Activated naive CD4-positive, alpha-beta T cell treated with anti-CD3 and anti-CD28 coated beads for 36 hours (primary cell): ENCODE measurements around the gene ZFR2. TPM values are rescaled to one million over a fixed set of nuclear protein-coding genes. Genes with fewer than 3 reads are reported as not detected.
A peak's percentile ranks its signal among the peaks of the same experiment; 100 is the strongest.
"Not testable (repeated sequence)": the region's sequence is repeated elsewhere in the genome, so short reads cannot be mapped to it uniquely, and the experiment has no call there.

ENCODE experiments used
- CTCF ChIA-PET: fragments of 350-600 bp; sonication (Branson Sonifier 250); formaldehyde crosslinking; loops from one replicate; lab custom pipeline; 2021; ENCODE audit warnings: antibody characterized with exemption; lab: Charles Lee
- DNase-seq: peaks from one replicate; pipeline ENCODE4 v3.0.0-alpha.2; 2020
- H3K27ac Mint-ChIP-seq: one replicate; pipeline ENCODE4 v1.8.0; 2021; ENCODE audit warnings: mild to moderate bottlenecking, mixed read lengths
- H3K27me3 Mint-ChIP-seq: one replicate; pipeline ENCODE4 v1.8.0; 2021; ENCODE audit warnings: low read depth, mixed read lengths
- H3K36me3 Mint-ChIP-seq: one replicate; pipeline ENCODE4 v1.8.0; 2021; ENCODE audit warnings: low read depth, mixed read lengths
- H3K4me1 Mint-ChIP-seq: one replicate; pipeline ENCODE4 v1.8.0; 2021; ENCODE audit warnings: low read depth, mixed read lengths
- H3K4me3 Mint-ChIP-seq: one replicate; pipeline ENCODE4 v1.8.0; 2021; ENCODE audit warnings: mild to moderate bottlenecking, moderate library complexity, mixed read lengths
- H3K9me3 Mint-ChIP-seq: one replicate; pipeline ENCODE4 v1.8.0; 2021; ENCODE audit warnings: mixed read lengths
- intact Hi-C: fragments of 100-400 bp; cut with micrococcal nuclease; formaldehyde crosslinking; loops from one replicate; pipeline ENCODE4 v1.15.1; 2023
- total RNA-seq, 2 experiments: library from RNA; stranded (reverse); gene quantifications; one replicate each; pipeline ENCODE4 v1.2.3, GENCODE V29; 2021

The ZFR2 gene
- total RNA-seq, 2 experiments from 2014 or later: 0.27 TPM; not detected in 1

DNA sequence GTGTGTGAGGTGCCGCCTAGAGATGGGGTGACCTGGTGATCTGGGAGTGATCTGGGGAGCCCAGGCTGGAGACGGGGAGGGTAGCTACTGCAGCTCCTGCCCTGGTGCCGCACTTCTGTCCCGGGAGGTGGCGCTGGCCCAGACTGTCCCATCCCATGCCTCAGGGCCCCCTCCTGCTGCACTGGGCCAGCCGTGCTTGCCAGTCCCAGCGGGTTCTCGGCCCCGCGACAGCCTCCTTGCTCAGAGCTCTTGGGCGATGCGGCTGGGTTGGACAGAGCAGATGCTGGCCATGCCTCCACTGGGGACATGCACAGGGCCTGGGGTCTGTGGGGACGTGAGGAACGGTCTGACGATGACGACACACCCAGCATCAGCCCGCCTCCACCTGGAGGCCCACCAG lies 99.3 kb downstream of the ZFR2 start:
- intact Hi-C loops: no loop called here
- DNase-seq: no peak
- no peak overlapping the region for H3K27ac Mint-ChIP-seq

DNA sequence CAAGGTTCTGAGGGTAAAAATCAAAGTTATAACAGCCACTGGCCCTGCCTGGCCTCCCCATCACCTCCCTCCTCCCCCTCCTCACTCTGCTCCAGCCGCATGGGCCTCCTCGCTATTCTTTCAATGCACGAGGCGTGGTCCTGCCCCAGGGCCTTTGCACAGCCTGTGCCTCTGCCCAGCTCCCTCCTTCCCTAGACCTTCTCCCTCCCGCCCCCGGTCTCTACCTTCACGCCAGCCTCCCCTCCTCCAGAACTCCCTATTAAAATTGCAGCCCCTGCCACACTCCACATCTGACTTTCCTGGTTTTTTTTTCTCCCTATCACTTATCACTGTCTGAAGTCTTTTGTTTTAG lies 100.1 kb downstream of the ZFR2 start:
- H3K4me3 Mint-ChIP-seq: no peak overlapping the region
- H3K4me1 Mint-ChIP-seq: peaks cover 8% of the 10 kb centered on the region
- intact Hi-C loops: no loop called here
- CTCF ChIA-PET: interaction anchor here (0.9 kb wide), 1 partner anchor 54 kb away, joined by 4 read pairs; no protein-coding TSS in a partner anchor
- no peaks in the 10 kb centered on the region for H3K9me3 Mint-ChIP-seq
- H3K27ac Mint-ChIP-seq: no peak overlapping the region
- no peak for DNase-seq
- no peaks in the 10 kb centered on the region for H3K27me3 Mint-ChIP-seq
- H3K36me3 Mint-ChIP-seq: peaks cover 6% of the 10 kb centered on the region

More for the DNA sequence above, 99.3 kb downstream of the ZFR2 start:
- Mint-ChIP-seq H3K27me3 (no peaks in the 10 kb centered on the region), H3K4me3 (no peak overlapping the region), H3K9me3 (no peaks in the 10 kb centered on the region), H3K4me1 (peaks cover 8% of the 10 kb centered on the region), H3K36me3 (peaks cover 6% of the 10 kb centered on the region)
- CTCF ChIA-PET: interaction anchor here (0.9 kb wide), 1 partner anchor 53 kb away, joined by 4 read pairs; no protein-coding TSS in a partner anchor

DNA sequence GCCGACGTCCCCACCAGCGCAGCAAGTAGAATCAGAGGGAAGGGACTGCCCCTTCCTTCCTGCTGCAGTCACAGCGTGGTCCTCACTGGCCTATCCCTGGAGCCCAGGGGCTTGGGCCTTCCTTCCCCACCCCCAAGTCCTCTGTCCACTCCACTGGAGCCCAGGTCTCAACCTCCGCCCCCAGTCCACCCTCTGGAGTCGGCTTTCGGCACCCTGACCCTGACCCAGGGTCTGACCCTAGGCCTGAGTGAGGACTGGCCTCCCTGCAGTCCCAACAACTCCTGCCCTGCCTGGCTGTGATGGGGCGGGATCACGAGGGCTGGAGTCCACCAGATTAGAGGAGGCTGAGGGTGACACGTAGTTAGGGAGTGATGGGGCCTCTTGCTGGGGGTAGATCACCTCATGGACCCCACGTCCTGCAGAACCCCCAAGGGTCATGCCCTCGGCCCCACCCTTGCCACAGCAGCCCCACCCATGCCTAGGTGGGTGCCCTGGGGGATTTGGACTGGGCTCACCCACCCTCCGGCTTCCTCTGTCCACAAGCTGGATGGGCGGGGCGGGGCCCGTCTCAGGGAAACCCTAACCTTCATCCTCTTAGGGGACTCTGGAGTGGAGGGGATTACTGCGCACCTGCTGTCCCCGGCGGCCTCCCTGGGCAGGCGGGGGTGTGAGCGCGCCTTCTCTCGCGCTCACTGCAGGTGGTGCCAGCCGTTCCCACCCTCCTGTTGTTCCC lies 100.7 kb downstream of the ZFR2 start:
- Mint-ChIP-seq H3K9me3 (no peaks in the 10 kb centered on the region), H3K4me1 (peaks cover 10% of the 10 kb centered on the region), H3K4me3 (no peak overlapping the region), H3K27ac (no peak overlapping the region), H3K36me3 (peaks cover 6% of the 10 kb centered on the region), H3K27me3 (no peaks in the 10 kb centered on the region)
- no peak for DNase-seq
- CTCF ChIA-PET: no interaction called here
- intact Hi-C loops: no loop called here

DNA sequence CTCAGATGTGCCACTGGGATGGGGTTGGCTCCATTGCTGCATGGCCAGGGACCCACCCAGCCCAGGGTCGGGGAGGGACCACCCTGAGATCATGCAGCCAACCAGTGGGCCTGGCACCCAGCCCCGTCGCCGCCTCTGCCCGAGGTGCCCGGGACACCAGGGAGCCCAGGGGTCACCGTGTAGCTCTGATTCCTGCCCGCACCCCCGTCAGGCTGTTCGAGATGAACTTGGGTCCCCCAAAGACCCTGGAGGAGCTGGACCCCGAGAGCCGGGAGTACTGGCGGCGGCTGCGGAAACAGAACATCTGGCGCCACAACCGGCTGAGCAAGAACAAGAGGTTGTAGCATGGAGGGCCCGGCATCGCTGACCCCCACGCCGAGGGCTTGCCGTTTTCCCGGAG lies 101.8 kb downstream of the ZFR2 start:
- H3K4me3 Mint-ChIP-seq: no peak overlapping the region
- CTCF ChIA-PET: no interaction called here
- no peaks in the 10 kb centered on the region for H3K9me3 Mint-ChIP-seq
- DNase-seq: no peak
- peaks cover 10% of the 10 kb centered on the region for H3K36me3 Mint-ChIP-seq
- H3K27ac Mint-ChIP-seq: peak overlapping the region; percentile 77
- intact Hi-C loops: no loop called here
- no peaks in the 10 kb centered on the region for H3K27me3 Mint-ChIP-seq
- peaks cover 15% of the 10 kb centered on the region for H3K4me1 Mint-ChIP-seq

DNA sequence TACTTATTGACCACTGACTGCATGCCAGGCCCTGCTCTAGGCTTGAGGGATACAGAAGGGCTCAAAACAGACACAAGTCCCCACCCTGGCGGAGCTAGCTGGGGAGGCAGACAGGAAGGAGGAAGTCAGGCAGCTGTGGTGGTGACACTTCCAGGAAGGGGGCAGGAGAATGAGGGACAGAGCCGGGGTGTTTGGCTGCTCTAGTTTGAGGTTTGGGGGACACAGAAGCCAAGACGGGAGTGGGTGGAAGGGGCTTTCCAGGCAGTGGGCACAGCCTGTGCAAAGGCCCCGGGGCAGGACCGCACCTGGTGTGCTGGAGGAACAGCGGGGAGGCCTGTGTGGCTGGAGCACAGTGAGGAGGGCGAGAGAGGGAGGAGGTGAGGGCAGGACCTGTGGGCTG lies 102.3 kb downstream of the ZFR2 start:
- Mint-ChIP-seq H3K4me1 (peaks cover 20% of the 10 kb centered on the region), H3K36me3 (peaks cover 10% of the 10 kb centered on the region), H3K4me3 (no peak overlapping the region), H3K9me3 (no peaks in the 10 kb centered on the region), H3K27me3 (no peaks in the 10 kb centered on the region), H3K27ac (peak overlapping the region; percentile 77)
- intact Hi-C loops: no loop called here
- DNase-seq: no peak
- CTCF ChIA-PET: no interaction called here

DNA sequence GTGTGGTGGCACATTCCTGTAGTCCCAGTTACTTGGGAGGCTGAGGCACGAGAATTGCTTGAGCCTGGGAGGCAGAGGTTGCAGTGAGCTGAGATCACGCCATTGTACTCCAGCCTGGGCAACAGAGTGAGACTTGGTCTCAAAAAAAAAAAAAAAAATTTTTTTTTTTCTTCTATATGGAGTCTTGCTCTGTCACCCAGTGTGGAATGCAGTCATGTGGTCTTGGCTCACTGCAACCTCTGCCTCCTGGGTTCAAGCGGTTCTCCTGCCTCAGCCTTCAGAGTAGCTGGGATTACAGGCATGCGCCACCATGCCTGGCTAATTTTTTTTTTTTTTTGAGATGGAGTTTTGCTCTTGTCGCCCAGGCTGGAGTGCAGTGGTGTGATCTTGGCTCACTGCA lies 103.1 kb downstream of the ZFR2 start:
- CTCF ChIA-PET, H3K27ac Mint-ChIP-seq: not testable (repeated sequence)

DNA sequence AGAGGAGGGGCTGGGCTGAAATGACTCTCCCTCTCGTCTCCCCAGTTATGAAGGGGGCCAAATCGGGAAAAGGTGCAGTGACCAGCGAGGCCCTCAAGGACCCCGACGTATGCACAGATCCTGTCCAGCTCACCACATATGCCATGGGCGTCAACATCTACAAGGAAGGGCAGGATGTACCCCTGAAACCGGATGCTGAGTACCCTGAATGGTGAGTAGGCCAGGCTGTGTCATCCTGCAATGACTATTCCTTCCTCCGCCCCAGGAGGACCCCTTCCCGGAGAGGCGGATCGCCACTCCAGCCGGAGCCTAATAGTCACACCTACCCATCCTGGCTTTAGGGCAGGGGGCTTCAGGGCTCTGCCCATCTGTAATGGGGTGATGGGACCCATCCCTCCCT lies 103.7 kb downstream of the ZFR2 start:
- Mint-ChIP-seq H3K4me1 (peaks cover 25% of the 10 kb centered on the region), H3K9me3 (no peaks in the 10 kb centered on the region), H3K36me3 (peaks cover 10% of the 10 kb centered on the region), H3K27ac (no peak overlapping the region), H3K27me3 (no peaks in the 10 kb centered on the region), H3K4me3 (no peak overlapping the region)
- DNase-seq: no peak
- CTCF ChIA-PET: no interaction called here
- intact Hi-C loops: no loop called here

More for the DNA sequence above, 103.1 kb downstream of the ZFR2 start:
- intact Hi-C loops, H3K4me3 Mint-ChIP-seq, H3K9me3 Mint-ChIP-seq, DNase-seq, H3K27me3 Mint-ChIP-seq: not testable (repeated sequence)
- Mint-ChIP-seq H3K4me1 (peaks cover 20% of the 10 kb centered on the region), H3K36me3 (peaks cover 10% of the 10 kb centered on the region)

DNA sequence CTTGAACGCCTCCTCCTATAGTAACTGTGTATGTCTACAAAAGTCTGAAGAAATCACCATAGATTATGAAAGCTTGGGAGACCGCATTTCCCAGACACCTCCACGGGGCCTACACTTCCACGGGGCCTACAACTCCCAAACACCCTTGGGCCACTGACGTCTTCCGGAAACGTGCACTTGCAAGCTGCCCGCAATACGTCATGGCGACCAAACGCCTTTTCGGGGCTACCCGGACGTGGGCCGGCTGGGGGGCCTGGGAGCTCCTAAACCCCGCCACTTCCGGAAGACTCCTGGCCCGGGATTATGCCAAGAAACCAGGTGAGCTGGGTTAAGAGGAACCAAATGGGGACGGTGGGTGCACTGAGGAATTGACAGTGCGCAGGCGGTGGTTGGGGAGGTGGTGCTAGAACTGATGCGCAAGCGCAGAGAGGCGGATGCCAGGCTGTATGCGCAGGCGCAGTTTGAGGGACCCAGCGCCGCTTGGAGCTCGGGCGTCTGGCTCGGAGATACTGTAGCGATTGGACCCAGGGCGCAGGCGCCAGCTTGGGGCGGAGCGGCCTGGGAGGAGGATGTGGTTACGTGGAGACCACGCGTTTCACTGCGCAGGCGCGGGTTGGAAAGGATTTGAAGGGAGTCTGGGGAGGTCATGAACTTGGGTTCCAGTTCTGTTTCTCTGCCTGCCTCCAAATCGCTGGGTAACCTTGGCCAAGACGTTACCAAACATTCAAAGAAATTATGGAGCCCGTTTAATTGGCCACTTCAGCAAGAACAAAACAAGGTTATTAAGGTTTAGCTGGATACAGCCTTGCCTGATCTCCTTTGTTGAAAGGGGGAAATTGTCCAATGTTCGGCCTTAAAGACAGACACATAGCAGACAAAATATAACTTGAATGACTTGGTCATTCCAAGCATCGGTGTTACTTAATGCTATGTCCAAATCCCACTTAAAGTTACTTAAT lies 106.1 kb downstream of the ZFR2 start, which contains the start of gene MRPL54:
Gene MRPL54, plus strand, starts transcription at position 182 of the 959 bp plus-strand sequence. Its CDS starts 19 bp downstream, at position 201.
- H3K27me3 Mint-ChIP-seq: no peaks in the 10 kb centered on the region
- peaks cover 15% of the 10 kb centered on the region for H3K36me3 Mint-ChIP-seq
- H3K4me1 Mint-ChIP-seq: peaks cover 41% of the 10 kb centered on the region
- H3K4me3 Mint-ChIP-seq: peak within 1 kb of the TSS; percentile 99
- no peaks in the 10 kb centered on the region for H3K9me3 Mint-ChIP-seq
- peak within 1 kb of the TSS; percentile 98 for H3K27ac Mint-ChIP-seq
- peak; percentile 99 for DNase-seq
- intact Hi-C loops: loop anchor here (1.0 to 5.0 kb wide), 15 partner anchors 42 to 1155 kb away; partner anchors contain the start of genes ANKRD24, CACTIN, CHAF1A and DAPK3
- CTCF ChIA-PET: interaction anchor here (0.5 to 2.4 kb wide), 14 partner anchors 8 to 376 kb away, joined by 3 to 15 read pairs (median 3); no protein-coding TSS in a partner anchor

DNA sequence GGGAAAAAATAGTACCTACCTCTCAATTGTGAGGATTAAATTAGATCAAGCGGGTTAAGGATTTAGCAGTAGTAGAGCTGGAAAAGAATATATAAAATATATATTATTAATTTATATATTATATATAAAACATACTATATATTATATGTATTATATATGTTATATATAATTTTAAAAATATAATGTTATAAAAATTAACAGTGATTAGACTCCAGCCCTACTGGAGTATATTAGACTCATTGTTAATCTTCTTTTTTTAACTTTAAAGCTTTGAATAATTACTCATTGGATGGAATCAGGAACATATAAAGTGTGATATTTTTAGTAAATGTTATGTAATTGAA lies 106.7 kb downstream of the ZFR2 start:
- Mint-ChIP-seq H3K9me3 (no peaks in the 10 kb centered on the region), H3K4me3 (peak overlapping the region; percentile 99), H3K27ac (peak overlapping the region; percentile 98), H3K4me1 (peaks cover 44% of the 10 kb centered on the region), H3K36me3 (peaks cover 17% of the 10 kb centered on the region), H3K27me3 (no peaks in the 10 kb centered on the region)
- intact Hi-C loops: loop anchor here (1.0 to 5.0 kb wide), 15 partner anchors 41 to 1155 kb away; partner anchors contain the start of genes ANKRD24, CACTIN, CHAF1A and DAPK3
- CTCF ChIA-PET: interaction anchor here (0.5 to 2.4 kb wide), 11 partner anchors 9 to 377 kb away, joined by 3 to 15 read pairs (median 3); no protein-coding TSS in a partner anchor
- no peak for DNase-seq

DNA sequence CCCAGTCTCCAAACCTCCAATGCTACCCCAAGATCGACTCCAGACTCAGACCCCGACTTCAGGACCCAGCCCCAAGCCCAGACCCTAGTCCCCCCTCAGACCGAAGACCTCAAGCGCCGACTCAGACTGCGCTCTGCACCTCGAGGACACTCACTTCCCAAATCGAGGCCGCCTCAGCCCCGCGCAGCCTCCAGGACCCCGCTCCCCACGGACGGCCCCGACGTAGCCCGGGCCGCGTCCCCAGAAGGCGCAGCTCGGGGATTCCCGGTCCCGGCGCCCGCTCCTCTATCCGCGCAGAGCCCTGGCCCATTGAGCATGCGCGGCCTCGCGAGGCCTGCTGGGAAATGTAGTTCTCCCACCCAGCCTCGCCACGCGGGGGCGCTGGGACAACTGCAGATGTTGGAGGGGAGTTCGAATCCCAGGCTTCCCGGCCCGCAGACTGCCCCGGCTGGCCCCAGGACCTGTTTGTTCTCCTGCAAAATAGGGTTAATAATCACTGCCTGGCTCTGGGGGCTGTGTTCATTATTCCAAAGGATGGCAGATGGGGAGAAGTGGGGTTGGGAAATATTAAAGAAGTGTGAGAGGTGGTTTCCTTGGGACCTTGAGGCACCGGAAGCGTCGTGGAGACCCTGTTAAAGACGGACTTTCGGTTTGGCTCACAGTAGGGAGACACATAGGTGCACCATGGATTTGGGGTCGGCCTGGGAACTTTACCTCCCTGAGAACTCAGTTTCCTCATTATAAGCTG lies 107.3 kb downstream of the ZFR2 start, which contains the start of gene APBA3:
Gene APBA3, minus strand, starts transcription at position 311 of the 748 bp plus-strand sequence. CDS start 1,428 bp downstream, outside the sequence.
- H3K27me3 Mint-ChIP-seq: no peaks in the 10 kb centered on the region
- CTCF ChIA-PET: interaction anchor here (0.5 to 2.4 kb wide), 11 partner anchors 9 to 378 kb away, joined by 3 to 15 read pairs (median 3); no protein-coding TSS in a partner anchor
- H3K4me1 Mint-ChIP-seq: peaks cover 46% of the 10 kb centered on the region
- peak within 1 kb of the TSS; percentile 98 for H3K27ac Mint-ChIP-seq
- no peaks in the 10 kb centered on the region for H3K9me3 Mint-ChIP-seq
- peaks cover 14% of the 10 kb centered on the region for H3K36me3 Mint-ChIP-seq
- intact Hi-C loops: loop anchor here (1.0 to 5.0 kb wide), 16 partner anchors 41 to 1156 kb away; partner anchors contain the start of genes ANKRD24, CACTIN, CHAF1A and DAPK3
- DNase-seq: peak; percentile 97
- peak within 1 kb of the TSS; percentile 99 for H3K4me3 Mint-ChIP-seq

DNA sequence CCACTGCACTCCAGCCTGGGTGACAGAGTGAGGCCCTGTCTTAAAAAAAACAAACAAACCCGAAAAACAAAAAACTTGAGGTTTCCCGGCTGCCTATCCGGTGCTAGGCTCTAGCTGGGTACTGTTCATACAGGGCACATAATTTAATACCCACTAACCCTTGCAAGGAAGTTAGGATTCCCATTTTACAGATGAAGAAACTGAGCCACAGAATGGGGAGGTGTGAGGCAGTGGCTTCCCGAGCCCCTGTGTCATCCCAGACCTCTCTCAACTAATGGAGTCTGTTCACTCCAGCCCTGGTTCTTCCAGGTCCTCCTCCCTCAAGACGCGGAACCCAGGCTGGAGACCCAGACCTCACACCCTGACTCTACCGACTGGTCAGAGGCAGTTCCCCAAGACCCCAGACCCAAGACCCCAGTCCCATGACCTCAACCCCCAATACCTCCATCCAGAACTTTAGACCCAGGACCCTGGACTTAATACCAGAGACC lies 107.9 kb downstream of the ZFR2 start:
- Mint-ChIP-seq H3K27me3 (no peaks in the 10 kb centered on the region), H3K4me3 (peak overlapping the region; percentile 99), H3K36me3 (peaks cover 11% of the 10 kb centered on the region), H3K4me1 (peaks cover 45% of the 10 kb centered on the region), H3K9me3 (no peaks in the 10 kb centered on the region), H3K27ac (peak overlapping the region; percentile 96)
- intact Hi-C loops: loop anchor here (2.0 to 5.0 kb wide), 9 partner anchors 189 to 1156 kb away; partner anchors contain the start of genes CHAF1A, DAPK3, DPP9 and EEF2
- DNase-seq: peak; percentile 30
- CTCF ChIA-PET: interaction anchor here (0.7 to 2.4 kb wide), 4 partner anchors 37 to 61 kb away, joined by 3 to 15 read pairs (median 4); no protein-coding TSS in a partner anchor
